GM12874 (cell line): Measurements from ENCODE around the gene BCR.

Experiments
- CTCF ChIP-seq: IDR thresholded peaks from 2 replicates; pipeline ENCODE4 v1.5.1; 2011; ENCODE audit warnings: low read depth, mild to moderate bottlenecking, control low read depth, low read length, moderate library complexity; ENCODE audit not compliant: insufficient read depth

BCR gene

DNA sequence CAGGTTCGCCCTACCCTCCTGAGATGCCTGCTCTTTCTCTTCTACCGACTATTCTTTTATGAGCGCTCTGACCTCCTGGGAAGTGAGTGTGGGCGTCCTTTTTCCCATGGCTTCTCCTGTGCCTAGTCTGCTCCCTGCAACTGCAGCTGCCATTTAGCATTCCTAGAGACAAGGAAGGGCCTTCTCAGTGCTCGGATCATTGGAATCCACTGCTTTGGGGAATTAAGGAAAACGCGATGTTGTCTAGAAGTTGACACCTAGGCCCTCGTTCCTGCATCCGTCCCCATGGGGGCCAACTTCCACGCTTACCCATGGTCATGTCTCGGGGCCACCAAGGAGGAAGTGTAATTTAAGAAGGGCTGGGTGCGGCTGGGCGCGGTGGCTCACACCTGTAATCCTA lies 95.4 kb downstream of the BCR start:
- no peak for TF ChIP-seq CTCF

- TF ChIP-seq CTCF: no peak
Observed at GRCh38 chr22:23276656-23277582, 96.6 kb downstream of the BCR start.

DNA sequence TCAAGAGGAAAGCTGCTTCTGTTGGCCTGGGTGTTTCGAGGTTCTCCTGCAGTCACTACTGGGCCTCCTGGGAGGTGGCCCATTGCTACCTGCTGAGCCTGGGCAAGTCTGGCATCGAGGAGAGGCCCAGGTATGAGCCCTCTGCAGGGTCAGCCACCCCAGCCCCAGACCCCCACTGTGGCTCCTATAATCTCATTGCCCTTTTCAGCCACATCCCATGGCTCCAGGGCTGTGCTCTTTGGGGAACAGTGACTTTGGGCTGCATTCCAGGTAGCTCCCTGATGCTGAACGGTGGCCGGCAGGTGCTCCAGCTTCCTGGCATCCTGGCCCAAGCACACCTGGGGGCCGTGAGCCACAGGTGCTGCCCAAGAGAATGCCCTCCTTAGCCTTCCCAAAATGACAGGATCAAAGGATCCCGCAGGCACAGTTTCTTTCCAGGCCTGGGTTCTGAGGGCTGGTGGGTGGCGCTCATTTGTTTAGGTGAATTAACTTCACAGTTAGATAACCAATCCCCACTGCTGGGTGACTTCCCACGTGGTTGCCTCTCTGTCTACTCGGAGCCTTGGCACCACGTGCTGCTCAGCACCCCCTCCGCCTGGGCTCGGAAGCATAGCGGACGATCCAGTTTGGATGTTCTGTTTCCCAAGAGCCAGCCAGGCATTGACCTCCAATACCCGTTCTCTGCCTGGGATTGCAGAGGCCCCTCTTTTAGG lies 97.4 kb downstream of the BCR start:
- no peak for TF ChIP-seq CTCF

DNA sequence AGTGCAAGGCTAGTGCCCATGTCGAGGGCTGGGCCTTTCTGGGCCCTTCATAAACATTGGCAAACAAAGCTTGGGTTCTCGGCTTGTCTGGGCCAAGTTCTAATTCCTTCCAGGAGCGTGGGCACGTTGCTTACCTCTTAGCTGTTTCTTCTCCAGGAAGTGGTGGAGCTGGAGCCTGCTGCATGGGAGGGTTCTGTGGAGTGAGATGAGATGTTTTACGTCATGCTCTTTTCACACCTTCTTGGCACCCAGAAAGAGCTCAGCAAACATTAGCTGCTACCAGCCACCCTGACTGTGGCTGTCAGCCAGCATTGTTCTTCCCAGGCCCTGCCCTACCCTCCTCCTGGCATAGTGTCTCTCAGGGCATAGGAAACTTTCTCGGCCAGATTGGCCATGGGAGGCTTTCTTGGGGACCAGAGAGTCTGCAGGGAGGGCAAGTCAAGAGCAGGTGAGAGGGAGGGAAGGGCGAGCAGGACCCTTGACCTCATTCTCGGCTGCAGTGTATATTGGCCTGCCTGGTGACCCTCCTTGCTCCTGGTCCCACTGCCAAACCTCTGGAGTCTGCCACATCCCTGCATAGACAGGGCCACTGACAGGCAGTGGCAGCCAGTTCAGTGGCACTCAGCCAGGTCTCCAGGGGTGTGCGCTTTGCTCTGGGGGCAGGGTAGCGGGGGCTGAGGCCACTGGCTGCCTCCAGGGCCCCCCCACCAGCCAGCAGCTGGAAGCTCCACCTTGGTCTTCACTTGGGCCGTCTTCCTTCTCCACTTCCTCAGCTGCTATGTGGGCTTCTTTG lies 98.8 kb downstream of the BCR start:
- no peak for TF ChIP-seq CTCF

- TF ChIP-seq CTCF: no peak
Observed at GRCh38 chr22:23279781-23280180, 99.5 kb downstream of the BCR start.

GRCh38 chr22:23280356-23281052 lies 100.2 kb downstream of the BCR start:
- TF ChIP-seq CTCF: no peak
